ENCODE results near the gene RRP1B. TPM values are rescaled to one million over a fixed set of nuclear protein-coding genes. Genes with fewer than 3 reads are reported as not detected.

The RRP1B gene
- total RNA-seq, 1 experiment from 2014 or later: 55.9 TPM

DNA sequence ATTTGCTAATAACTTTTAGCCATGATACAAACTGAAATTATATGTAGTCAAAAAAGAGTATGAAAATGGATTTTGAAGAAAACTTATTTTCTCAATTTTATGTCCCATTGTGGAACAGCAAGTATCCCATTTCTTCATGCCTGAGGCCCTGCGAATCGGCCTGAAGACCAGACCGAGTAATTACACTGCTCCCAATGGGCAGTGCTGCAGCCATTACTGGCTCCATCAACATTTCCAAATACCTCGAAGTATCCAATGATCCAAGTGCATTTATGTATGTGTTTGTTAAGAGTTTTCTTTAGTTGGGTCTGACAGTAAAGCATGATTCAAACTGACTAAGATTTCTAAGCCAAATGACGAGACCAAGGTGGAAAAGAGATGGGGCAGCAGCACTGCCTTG, 44.5 kb upstream of the RRP1B start:
- BruUV-seq (replicated peaks): no TSS peak
- Histone ChIP-seq H3K9me3 (ENCODE audit: control insufficient read depth in 1 of 2, insufficient read depth in 1 of 2, low read depth in 1 of 2, low read length in 2 of 2) (no peaks in the 10 kb centered on the region), H3K27ac (ENCODE audit: low read depth, low read length) (no peak overlapping the region), H3K27me3 (ENCODE audit: insufficient read depth, low read length) (no peaks in the 10 kb centered on the region), H3K36me3 (ENCODE audit: control insufficient read depth in 1 of 2, insufficient read depth in 2 of 2, low read length in 2 of 2) (no peaks in the 10 kb centered on the region), H3K9me2 (ENCODE audit: insufficient read depth) (no peaks in the 10 kb centered on the region), H2AFZ (ENCODE audit: low read depth, low read length, poor library complexity, severe bottlenecking) (no peak overlapping the region), H4K20me1 (ENCODE audit: insufficient read depth) (no peaks in the 10 kb centered on the region), H3K9ac (ENCODE audit: low read length) (no peak overlapping the region), H3K4me2 (ENCODE audit: low read length) (no peak overlapping the region), H3K4me3 (replicated peaks in 1 of 2; ENCODE audit: low read depth in 1 of 2, low read length in 2 of 2) (no peak overlapping the region), H3K79me2 (ENCODE audit: insufficient read depth, low read length) (no peaks in the 10 kb centered on the region), H3K4me1 (ENCODE audit: control insufficient read depth in 1 of 2, insufficient read depth in 2 of 2, low read length in 2 of 2) (peaks cover 8 to 19% of the 10 kb centered on the region in 2 experiments; a peak in 3 of 4 replicates)
- ChIA-PET CTCF (no interaction called here), RAD21 (ENCODE audit: low non-redundant PET in 1 of 2, low total read pairs in 2 of 2, uncharacterized antibody in 2 of 2, unreplicated experiment in 2 of 2) (no interaction called here), POLR2A (no interaction called here)
- intact Hi-C loops (cut with micrococcal nuclease): no loop called here
- no peak for TF ChIP-seq FOSL1 (IDR thresholded peaks at IDR 0.05; ENCODE audit: low read depth)
- TF ChIP-seq, protein P1, sequence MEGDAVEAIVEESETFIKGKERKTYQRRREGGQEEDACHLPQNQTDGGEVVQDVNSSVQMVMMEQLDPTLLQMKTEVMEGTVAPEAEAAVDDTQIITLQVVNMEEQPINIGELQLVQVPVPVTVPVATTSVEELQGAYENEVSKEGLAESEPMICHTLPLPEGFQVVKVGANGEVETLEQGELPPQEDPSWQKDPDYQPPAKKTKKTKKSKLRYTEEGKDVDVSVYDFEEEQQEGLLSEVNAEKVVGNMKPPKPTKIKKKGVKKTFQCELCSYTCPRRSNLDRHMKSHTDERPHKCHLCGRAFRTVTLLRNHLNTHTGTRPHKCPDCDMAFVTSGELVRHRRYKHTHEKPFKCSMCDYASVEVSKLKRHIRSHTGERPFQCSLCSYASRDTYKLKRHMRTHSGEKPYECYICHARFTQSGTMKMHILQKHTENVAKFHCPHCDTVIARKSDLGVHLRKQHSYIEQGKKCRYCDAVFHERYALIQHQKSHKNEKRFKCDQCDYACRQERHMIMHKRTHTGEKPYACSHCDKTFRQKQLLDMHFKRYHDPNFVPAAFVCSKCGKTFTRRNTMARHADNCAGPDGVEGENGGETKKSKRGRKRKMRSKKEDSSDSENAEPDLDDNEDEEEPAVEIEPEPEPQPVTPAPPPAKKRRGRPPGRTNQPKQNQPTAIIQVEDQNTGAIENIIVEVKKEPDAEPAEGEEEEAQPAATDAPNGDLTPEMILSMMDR (IDR thresholded peaks at IDR 0.05 in 2 of 3, conservative IDR thresholded peaks at IDR 0.05 in 1 of 3; ENCODE audit: borderline replicate concordance in 1 of 3, insufficient read depth in 1 of 3, low read depth in 2 of 3, low read length in 2 of 3): no peak
- no peak for TF ChIP-seq ZNF274 (IDR thresholded peaks at IDR 0.05; ENCODE audit: low read depth, low read length)
- TF ChIP-seq, protein P2, sequence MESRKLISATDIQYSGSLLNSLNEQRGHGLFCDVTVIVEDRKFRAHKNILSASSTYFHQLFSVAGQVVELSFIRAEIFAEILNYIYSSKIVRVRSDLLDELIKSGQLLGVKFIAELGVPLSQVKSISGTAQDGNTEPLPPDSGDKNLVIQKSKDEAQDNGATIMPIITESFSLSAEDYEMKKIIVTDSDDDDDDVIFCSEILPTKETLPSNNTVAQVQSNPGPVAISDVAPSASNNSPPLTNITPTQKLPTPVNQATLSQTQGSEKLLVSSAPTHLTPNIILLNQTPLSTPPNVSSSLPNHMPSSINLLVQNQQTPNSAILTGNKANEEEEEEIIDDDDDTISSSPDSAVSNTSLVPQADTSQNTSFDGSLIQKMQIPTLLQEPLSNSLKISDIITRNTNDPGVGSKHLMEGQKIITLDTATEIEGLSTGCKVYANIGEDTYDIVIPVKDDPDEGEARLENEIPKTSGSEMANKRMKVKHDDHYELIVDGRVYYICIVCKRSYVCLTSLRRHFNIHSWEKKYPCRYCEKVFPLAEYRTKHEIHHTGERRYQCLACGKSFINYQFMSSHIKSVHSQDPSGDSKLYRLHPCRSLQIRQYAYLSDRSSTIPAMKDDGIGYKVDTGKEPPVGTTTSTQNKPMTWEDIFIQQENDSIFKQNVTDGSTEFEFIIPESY (IDR thresholded peaks at IDR 0.05; ENCODE audit: extremely low read depth, insufficient replicate concordance, low read length): no peak
- TF ChIP-seq EZH2phosphoT487 (IDR thresholded peaks at IDR 0.05; ENCODE audit: borderline replicate concordance): no peak
- no peak for TF ChIP-seq ZFX (IDR thresholded peaks at IDR 0.05)
- no peak for TF ChIP-seq SP1 (IDR thresholded peaks at IDR 0.05; ENCODE audit: low read depth)
- no peak for TF ChIP-seq JUND (IDR thresholded peaks at IDR 0.05)
- no peak for TF ChIP-seq POLR2A (IDR thresholded peaks at IDR 0.05; ENCODE audit: borderline replicate concordance, extremely low read depth, insufficient read depth, insufficient read length)
- TF ChIP-seq CEBPB (IDR thresholded peaks at IDR 0.05; ENCODE audit: low read depth): no peak
- TF ChIP-seq POLR2AphosphoS5 (IDR thresholded peaks at IDR 0.05; ENCODE audit: low read depth, low read length): no peak
- no peak for TF ChIP-seq EGR1 (IDR thresholded peaks at IDR 0.05; ENCODE audit: low read depth)
- no peak for TF ChIP-seq ELF1 (IDR thresholded peaks at IDR 0.05; ENCODE audit: borderline replicate concordance, low read depth)
- TF ChIP-seq RAD21 (IDR thresholded peaks at IDR 0.05; ENCODE audit: low read depth): no peak
- TF ChIP-seq, protein P3, sequence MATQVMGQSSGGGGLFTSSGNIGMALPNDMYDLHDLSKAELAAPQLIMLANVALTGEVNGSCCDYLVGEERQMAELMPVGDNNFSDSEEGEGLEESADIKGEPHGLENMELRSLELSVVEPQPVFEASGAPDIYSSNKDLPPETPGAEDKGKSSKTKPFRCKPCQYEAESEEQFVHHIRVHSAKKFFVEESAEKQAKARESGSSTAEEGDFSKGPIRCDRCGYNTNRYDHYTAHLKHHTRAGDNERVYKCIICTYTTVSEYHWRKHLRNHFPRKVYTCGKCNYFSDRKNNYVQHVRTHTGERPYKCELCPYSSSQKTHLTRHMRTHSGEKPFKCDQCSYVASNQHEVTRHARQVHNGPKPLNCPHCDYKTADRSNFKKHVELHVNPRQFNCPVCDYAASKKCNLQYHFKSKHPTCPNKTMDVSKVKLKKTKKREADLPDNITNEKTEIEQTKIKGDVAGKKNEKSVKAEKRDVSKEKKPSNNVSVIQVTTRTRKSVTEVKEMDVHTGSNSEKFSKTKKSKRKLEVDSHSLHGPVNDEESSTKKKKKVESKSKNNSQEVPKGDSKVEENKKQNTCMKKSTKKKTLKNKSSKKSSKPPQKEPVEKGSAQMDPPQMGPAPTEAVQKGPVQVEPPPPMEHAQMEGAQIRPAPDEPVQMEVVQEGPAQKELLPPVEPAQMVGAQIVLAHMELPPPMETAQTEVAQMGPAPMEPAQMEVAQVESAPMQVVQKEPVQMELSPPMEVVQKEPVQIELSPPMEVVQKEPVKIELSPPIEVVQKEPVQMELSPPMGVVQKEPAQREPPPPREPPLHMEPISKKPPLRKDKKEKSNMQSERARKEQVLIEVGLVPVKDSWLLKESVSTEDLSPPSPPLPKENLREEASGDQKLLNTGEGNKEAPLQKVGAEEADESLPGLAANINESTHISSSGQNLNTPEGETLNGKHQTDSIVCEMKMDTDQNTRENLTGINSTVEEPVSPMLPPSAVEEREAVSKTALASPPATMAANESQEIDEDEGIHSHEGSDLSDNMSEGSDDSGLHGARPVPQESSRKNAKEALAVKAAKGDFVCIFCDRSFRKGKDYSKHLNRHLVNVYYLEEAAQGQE (IDR thresholded peaks at IDR 0.05; ENCODE audit: low read depth): no peak
- no peak for TF ChIP-seq EZH2 (IDR thresholded peaks at IDR 0.05)
- TF ChIP-seq, protein P4, sequence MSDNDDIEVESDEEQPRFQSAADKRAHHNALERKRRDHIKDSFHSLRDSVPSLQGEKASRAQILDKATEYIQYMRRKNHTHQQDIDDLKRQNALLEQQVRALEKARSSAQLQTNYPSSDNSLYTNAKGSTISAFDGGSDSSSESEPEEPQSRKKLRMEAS (IDR thresholded peaks at IDR 0.05): no peak
- no peak for TF ChIP-seq SRF (IDR thresholded peaks at IDR 0.05; ENCODE audit: low read depth)
- no peak for TF ChIP-seq CBX3 (IDR thresholded peaks at IDR 0.05; ENCODE audit: low read depth)
- ATAC-seq (no peak), DNase-seq (ENCODE audit: low read depth, low spot score) (no peak)
